T follicular helper cell (primary cell): ENCODE results near the gene CCNI.
"Not testable (repeated sequence)": the region's sequence is repeated elsewhere in the genome, so short reads cannot be mapped to it uniquely, and the experiment has no call there.

ENCODE experiments used
- DNase-seq: peaks from one replicate; pipeline ENCODE4 v3.0.0-alpha.2; 2020; ENCODE audit warnings: low read depth

CCNI gene

GRCh38 chr4:77082886-77083608 lies 7.3 kb upstream of the CCNI start:
- no peak for DNase-seq

DNA sequence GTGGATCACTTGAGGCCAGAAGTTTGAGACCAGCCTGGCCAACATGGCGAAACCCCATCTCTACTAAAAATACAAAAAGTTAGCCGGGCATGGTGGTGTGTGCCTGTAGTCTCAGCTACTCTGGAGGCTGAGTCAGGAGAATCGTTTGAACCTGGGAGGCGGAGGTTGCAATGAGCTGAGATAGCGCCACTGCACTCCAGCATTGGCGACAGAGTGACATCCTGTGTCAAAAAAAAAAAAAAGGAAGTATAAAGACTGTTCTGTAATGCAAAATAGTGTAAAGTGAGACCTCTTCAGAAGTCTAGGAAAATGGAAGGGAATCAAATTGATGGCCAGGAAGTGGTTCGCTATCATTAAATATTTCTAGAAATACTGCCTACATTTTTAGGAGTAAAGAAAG lies 5.0 kb upstream of the CCNI start:
- not testable (repeated sequence) for DNase-seq

DNA sequence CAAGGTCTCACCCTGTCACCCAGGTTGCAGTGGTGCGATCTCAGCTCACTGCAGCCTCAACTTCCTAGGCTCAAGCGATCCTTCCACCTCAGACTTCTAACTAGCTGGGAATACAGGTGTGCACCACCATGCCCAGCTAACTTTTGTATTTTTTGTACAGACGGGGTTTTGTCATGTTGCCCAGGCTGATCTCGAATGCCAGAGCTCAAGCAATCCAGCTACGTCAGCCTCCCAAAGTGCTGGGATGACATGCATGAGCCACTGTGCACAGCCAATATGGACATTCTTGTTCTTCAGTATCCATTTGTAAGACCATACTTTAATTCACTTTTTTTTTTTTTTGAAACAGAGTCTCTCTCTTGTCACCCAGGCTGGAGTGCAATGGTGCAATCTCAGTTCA lies 3.5 kb upstream of the CCNI start:
- DNase-seq: no peak

DNA sequence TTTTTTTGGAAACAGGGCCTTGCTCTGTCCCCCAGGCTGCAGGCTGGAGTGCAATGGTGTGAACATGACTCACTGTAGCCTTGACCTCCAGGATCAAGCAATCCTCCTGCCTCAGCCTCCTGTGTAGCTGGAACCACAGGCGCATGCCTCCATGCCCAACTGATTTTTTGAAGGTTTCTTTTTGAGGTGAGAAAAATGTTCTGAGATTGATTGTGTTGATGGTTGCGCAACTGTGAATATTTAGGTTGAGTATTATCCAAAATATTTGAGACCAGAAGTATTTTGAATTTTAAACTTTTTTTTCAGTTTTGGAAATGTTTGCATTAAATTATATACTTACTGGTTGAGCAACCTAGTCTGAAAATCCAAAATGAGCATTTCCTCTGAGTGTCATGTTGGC lies 2.6 kb upstream of the CCNI start:
- no peak for DNase-seq

GRCh38 chr4:77076889-77077635 lies 1.3 kb upstream of the CCNI start:
- no peak for DNase-seq

DNA sequence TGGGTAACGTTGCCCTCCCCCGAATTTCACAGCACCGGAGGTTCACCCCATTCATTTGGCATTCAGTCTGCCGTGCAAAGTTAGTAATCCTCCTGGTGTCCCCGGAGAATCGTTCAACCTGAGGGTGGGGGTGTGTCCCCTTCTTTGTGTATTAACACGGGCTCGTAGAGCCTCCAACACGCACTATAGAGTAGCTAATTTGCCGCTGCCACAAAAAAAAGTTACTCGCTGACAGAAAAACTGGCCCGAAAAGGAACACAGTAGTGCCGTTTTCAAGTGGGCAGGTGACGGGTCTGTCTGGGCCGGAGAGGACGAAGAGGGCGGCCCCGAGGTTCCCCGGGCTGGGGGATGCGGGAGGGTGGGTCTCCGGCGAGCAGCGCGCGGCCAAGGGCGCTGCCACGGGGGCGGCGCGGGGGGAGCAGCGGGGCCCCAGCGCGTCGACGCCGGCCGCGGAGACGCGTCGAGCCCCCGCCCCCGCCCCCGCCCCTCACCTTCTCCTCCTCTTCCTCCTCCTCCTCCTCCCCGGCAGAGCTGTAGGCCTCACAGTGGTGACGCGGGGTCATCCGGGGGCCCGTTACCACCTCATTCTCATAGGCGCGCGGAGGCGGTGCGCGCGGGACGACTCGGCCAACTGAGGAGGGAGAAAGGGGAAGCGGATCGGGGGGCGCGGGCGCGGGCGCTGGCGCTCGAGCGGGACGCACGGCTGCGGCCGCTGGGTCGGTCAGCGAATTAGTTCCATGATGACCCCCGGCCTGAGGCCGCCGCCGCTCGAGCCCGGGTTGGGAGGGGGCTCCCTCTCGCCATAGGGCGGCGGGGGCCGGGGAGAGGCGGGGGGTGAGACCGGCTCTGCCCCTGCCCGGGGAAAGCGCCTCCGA lies 571 bp downstream of the CCNI start:
- DNase-seq: peak; percentile 67

- DNase-seq: no peak
Measured at GRCh38 chr4:77074381-77074831, 1.4 kb downstream of the CCNI start.

GRCh38 chr4:77073981-77074380 lies 1.8 kb downstream of the CCNI start:
- no peak for DNase-seq

GRCh38 chr4:77073106-77073809 lies 2.5 kb downstream of the CCNI start:
- DNase-seq: no peak

- peak; percentile 52 for DNase-seq
Measured at GRCh38 chr4:77072195-77072753, 3.5 kb downstream of the CCNI start.

- DNase-seq: not testable (repeated sequence)
Measured at GRCh38 chr4:77069514-77069913, 6.3 kb downstream of the CCNI start.

DNA sequence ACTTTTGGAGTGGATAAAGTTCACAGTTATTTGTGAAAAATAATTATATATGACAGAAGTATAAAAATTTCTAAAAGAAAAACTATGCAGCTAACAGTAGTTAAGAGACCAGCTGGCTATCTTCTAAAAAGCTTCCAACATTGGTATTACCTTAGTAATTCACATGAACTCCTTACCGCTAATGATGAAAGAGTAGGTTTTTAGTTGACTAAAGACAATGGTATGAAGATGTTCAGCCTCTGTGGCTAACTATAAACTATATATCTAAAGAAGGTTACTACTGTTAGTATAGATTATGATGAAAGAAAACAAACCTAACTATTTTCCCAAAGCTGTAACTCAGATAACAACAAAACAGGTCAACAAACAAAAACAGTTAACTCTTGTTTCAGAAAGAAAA lies 10.4 kb downstream of the CCNI start:
- DNase-seq: no peak

- DNase-seq: no peak
Measured at GRCh38 chr4:77062856-77063255, 12.9 kb downstream of the CCNI start.

- DNase-seq: peak; percentile 48
Measured at GRCh38 chr4:77052352-77052751, 23.4 kb downstream of the CCNI start.

DNA sequence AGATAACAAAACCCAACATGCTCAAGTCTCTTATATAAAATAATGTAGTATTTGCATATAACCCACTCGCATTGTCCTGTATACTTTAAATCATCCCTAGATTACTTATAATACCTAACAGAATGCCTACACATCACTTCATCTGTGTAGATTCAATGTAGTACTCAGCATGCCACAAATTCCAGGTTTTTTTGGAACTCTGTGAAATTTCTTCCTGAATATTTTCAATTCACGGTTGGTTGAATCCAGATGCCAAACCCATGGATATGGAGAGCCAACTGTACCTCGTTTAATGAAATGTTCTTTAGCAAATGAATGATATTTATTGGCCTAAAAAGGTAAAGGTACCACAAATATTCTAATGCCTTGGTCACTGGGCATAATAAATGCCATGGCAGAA lies 24.8 kb downstream of the CCNI start:
- DNase-seq: no peak

DNA sequence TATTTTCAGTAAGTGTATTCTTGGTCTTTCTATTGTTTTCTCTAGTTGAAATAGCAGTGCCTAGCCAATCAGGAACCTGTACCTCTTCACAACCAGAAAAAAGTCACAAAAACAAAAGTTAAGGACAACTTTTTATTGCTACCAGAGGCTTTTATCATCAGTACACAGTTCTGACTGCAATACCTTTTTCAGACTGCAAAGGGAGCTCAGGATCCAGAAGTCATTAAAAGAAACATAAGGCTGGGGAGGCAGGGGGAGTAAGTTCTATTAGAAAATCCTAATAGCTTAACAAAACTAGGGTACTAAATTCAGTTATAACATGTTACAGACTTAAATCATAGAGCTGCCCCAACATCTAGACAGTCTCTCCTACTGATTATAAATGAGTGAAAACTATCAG lies 28.8 kb downstream of the CCNI start:
- DNase-seq: no peak

- DNase-seq: no peak
Measured at GRCh38 chr4:77045490-77045889, 30.3 kb downstream of the CCNI start.

- DNase-seq: no peak
Measured at GRCh38 chr4:77044461-77045150, 31.2 kb downstream of the CCNI start.

DNA sequence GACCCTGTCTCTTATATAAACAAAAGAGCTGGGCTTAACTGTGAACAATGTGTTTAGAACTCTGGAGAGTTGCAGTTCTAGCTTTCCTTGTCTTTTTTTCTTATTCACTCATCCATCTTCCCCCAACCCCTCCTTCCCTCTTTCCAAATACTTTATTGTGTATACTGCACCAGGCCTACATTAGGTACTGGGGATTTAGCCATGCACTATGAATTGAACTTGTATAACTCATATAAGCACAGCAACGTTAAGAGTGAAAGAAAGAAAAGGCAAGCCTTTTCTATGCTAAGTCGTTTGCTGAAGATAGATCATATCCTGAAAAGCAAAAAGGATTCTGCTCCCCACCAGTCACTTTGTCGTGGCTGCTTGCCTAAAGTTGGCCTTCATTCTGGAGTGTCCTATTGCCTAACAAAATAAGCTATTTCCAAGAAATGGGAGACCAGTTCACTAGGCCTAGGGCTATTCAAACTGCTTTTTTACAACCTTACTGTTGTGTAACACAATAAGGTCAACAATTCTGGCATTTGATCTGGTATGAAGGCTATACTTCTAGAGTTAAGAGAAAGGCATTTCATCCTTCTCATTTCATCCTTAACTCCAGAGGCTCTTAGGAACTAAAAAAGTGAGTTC lies 32.2 kb downstream of the CCNI start:
- DNase-seq: no peak
